Heart left ventricle (tissue), 16 donors: ENCODE results near the gene ZDHHC20. TPM values are rescaled to one million over a fixed set of nuclear protein-coding genes. Genes with fewer than 3 reads are reported as not detected.

ENCODE experiments used
- ATAC-seq, 4 donors: fragments of 200-7000 bp; cut with Tn5 transposase; one replicate each; pipeline ENCODE4 v1.9.1; 2020 to 2022; ENCODE audit warnings: moderate library complexity in 4 of 4, mild to moderate bottlenecking in 3 of 4, moderate number of reproducible peaks in 1 of 4
- DNase-seq, 5 donors: peaks; one replicate each; pipeline ENCODE4 v3.0.0-alpha.2; 2020
- H3K27ac ChIP-seq, 12 donors: fragments of 200-600 bp; sonication (generic) in 4 of 12; one replicate each; pipeline versions ENCODE4 v1.5.0 to v1.8.0; 2016 to 2022; ENCODE audit warnings: mild to moderate bottlenecking in 2 of 12
- H3K27me3 ChIP-seq, 9 donors: fragments of 200-600 bp; sonication (generic) in 2 of 9; one replicate each; pipeline versions ENCODE4 v1.5.1 to v1.8.0; 2016 to 2022; ENCODE audit warnings: mild to moderate bottlenecking in 3 of 9
- H3K36me3 ChIP-seq, 9 donors: fragments of 200-600 bp; sonication (generic) in 2 of 9; one replicate each; pipeline versions ENCODE4 v1.5.0 to v1.8.0; 2018 to 2022; ENCODE audit warnings: mild to moderate bottlenecking in 2 of 9
- H3K4me1 ChIP-seq, 12 donors: fragments of 200-600 bp; sonication (generic) in 4 of 12; one replicate each; pipeline versions ENCODE4 v1.5.0 to v1.8.0; 2016 to 2022; ENCODE audit warnings: mild to moderate bottlenecking in 3 of 12
- H3K4me3 ChIP-seq, 12 donors: fragments of 200-600 bp; sonication (generic) in 4 of 12; one replicate each; pipeline versions ENCODE4 v1.5.0 to v1.8.0; 2017 to 2022; ENCODE audit warnings: mild to moderate bottlenecking in 9 of 12, moderate library complexity in 4 of 12
- H3K9me3 ChIP-seq, 12 donors: fragments of 200-600 bp; sonication (generic) in 4 of 12; one replicate each; pipeline versions ENCODE4 v1.5.0 to v1.8.0; 2016 to 2022; ENCODE audit warnings: mild to moderate bottlenecking in 1 of 12
- CTCF ChIP-seq, 12 donors: fragments of 200-600 bp; sonication (generic) in 4 of 12; IDR thresholded peaks; one replicate each; pipeline versions ENCODE4 v1.5.0 to v1.8.0; 2018 to 2022; ENCODE audit warnings: antibody characterized with exemption in 12 of 12, mild to moderate bottlenecking in 5 of 12
- POLR2A ChIP-seq, 2 donors: fragments of 450-650 bp; IDR thresholded peaks; one replicate each; pipeline ENCODE4 v1.6.1; 2017; ENCODE audit warnings: antibody characterized with exemption in 2 of 2, mild to moderate bottlenecking in 2 of 2, moderate library complexity in 2 of 2
- WGBS, 4 donors: extraction: QIAGEN DNeasy Blood & Tissue Kit in 2 of 4; methylation state at CpG; one replicate each; pipeline versions ENCODE4 v1.1.5 to v1.1.7; 2013 to 2018; 5-methylcytosine and 5-hydroxymethylcytosine counted together
- intact Hi-C, 10 donors: fragments of 100-400 bp; cut with DNase I; formaldehyde crosslinking; loops; one replicate each; pipeline versions ENCODE4 v1.11.1 to v1.14.2; 2022
- polyA plus RNA-seq, 2 donors: library from polyadenylated mRNA; stranded (reverse); fragments of 200-250 nt; gene quantifications; one replicate each; pipeline ENCODE4 v1.2.3, GENCODE V29; 2013
- total RNA-seq, 9 donors: library from RNA; depleted of rRNA in 2 of 9; stranded (reverse); fragments of >200 nt in 2 of 9; fragmentation: NEBNext Ultra II Directional in 3 of 9; extraction: Animal tissue kit (Norgen Biotek cat#: 25700) in 3 of 9; gene quantifications; one replicate each; pipeline versions ENCODE4 v1.1.0 to v1.2.4, GENCODE V29; 2016 to 2023
- donor health status: ischemic (EF 13 %, LVEDD 7.1; RV severe dilation, severe dysfunction).
- donor health status: healthy with polysubstance abuse.
- donor health status: DM: no; HTN: yes; CAD: no.
- donor health status: DM: no; HTN: no; CAD: no.
- donor health status: ischemic (EF 25% LVEDD 6.9; RV normal size, moderate dysfunction).
- donor health status: ischemic (EF 25% LVEDD 5.7; RV mildly dilated, moderate dysfunction).
- donor health status: healthy.
- donor health status: DM: yes; HTN: yes; CAD: no.
- donor health status: ischemic (EF 35%, LVEDD 5.7; RV mildly dilated, moderate dysfunction).
- donor health status: nonischemic (EF 11% LVEDD 7.7; RV severe dilation, severe dysfunction).
- donor health status: DM: yes; HTN: yes; CAD: no.
- donor health status: PGD.
- donor health status: ischemic (EF 29% LVEDD 5.4; RV normal size, mild dysfunction).
- donor health status: nonischemic (EF 23%, LVEDD 6.1; RV moderate dilation, normal function).

The ZDHHC20 gene
- total and polyA plus RNA-seq, 11 donors, result 6.2 to 36.4 (median 16.8) TPM

DNA sequence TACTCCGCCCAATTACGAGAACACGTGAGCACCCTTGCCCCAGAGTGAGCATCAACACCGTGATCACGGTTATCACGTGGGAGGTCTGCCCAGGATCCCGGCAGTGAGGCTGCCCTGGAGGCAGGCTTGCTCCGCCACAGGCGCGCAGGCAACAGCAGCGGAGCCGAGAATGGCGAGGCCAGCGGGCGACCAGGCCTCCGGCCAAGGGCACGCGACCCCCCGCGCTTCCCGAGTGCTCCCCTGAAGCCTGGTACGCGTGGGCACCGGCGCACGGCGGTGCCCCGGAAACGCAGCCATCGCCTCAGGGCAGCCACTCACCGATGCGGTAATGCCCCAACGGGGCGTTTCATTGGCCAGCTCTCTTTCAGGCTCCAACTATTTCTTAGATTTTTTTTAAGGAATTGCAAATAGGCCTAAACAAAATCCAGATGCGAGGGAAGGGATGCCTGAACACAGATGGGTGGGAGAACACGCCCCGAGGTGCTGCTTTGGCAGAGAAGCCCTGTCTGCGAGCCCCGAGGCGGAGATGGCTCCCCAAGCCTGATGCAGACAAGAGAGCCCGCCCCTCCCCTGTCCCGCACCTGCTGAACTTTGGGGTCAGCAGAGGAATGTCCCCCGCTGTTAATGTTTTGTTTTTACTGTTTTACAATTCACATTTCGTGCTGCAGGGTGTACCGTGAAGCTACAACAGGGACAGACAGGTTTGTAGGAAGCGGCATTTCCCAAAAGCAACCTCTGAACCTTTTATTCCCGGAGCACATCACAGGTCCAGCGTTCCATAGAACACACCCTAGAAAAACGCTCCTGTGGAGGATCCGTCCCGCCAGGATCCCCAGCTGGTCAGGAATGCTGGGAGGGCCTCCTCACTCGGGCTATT, 132.7 kb downstream of the ZDHHC20 start:
- Histone ChIP-seq H3K27me3 (no peaks in the 10 kb centered on the region), H3K4me3 (peak overlapping the region in 11 of 12 donors; percentile 26 to 64 (median 49)), H3K4me1 (peaks cover 0 to 22% (median 0%) of the 10 kb centered on the region in 12 donors), H3K27ac (peak overlapping the region in 2 of 12 donors; percentile 2 to 11), H3K36me3 (peaks cover 0 to 2% (median 0%) of the 10 kb centered on the region in 9 donors), H3K9me3 (no peaks in the 10 kb centered on the region)
- intact Hi-C loops, result no loop called here
- DNase-seq (peak in 1 of 5 donors; percentile 24), ATAC-seq (peak in 2 of 4 donors; percentile 61 to 84)
- no peak for TF ChIP-seq POLR2A (IDR thresholded peaks at IDR 0.05)
- TF ChIP-seq CTCF (IDR thresholded peaks at IDR 0.05), result no peak
- WGBS, 4 donors, result 16 to 23% (median 21%) methylated on average over 36 to 52 of the region's 52 CpGs

DNA sequence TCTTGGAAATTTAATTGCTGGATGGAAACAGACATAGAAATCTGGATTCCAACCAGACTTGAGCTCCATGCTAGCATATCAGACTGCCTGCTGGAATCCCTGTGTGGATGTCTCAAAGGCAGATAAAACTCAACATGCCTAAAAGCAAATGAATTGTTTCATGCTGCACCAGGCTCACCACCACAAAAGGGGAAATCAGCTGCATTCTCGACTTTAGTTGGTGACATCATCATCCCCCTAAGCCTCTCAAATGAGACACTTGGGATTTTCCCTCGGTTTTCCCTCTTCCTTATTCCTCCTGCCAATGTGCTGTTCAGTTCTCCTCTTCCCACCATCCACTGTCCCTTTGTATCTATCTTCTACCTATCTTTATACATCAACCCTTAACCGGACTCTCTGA, 134.3 kb downstream of the ZDHHC20 start:
- DNase-seq (no peak), ATAC-seq (no peak)
- H3K27ac ChIP-seq, result no peak overlapping the region
- WGBS, 4 donors, result 53 to 65% (median 54%) methylated on average over 3 of the region's 3 CpGs
- no peaks in the 10 kb centered on the region for H3K27me3 ChIP-seq
- no peak overlapping the region for H3K4me3 ChIP-seq
- peaks cover 0 to 19% (median 0%) of the 10 kb centered on the region in 12 donors for H3K4me1 ChIP-seq
- intact Hi-C loops, result no loop called here
- H3K9me3 ChIP-seq, result no peaks in the 10 kb centered on the region
- TF ChIP-seq POLR2A (IDR thresholded peaks at IDR 0.05) (no peak), CTCF (IDR thresholded peaks at IDR 0.05) (no peak)
- peaks cover 0 to 2% (median 0%) of the 10 kb centered on the region in 9 donors for H3K36me3 ChIP-seq

- H3K9me3 ChIP-seq, result no peaks in the 10 kb centered on the region
- H3K4me1 ChIP-seq, result peaks cover 0 to 19% (median 0%) of the 10 kb centered on the region in 12 donors
- H3K4me3 ChIP-seq, result no peak overlapping the region
- DNase-seq (no peak), ATAC-seq (no peak)
- intact Hi-C loops, result no loop called here
- TF ChIP-seq CTCF (IDR thresholded peaks at IDR 0.05) (no peak), POLR2A (IDR thresholded peaks at IDR 0.05) (no peak)
- 1 to 95% (median 75%) methylated on average over 3 of the region's 3 CpGs for WGBS, 4 donors
- peaks cover 0 to 2% (median 0%) of the 10 kb centered on the region in 9 donors for H3K36me3 ChIP-seq
- H3K27ac ChIP-seq, result no peak overlapping the region
- no peaks in the 10 kb centered on the region for H3K27me3 ChIP-seq
Measured at GRCh38 chr13:21322988-21323387, 136.1 kb downstream of the ZDHHC20 start.

Other genes starting within 250 kb of the ZDHHC20 start
- gene MICU2, start 144.9 kb upstream of the ZDHHC20 start, total RNA-seq, result 100 to 1,000 TPM in 2 of 9 donors, 10 to 100 TPM in 7; 50.4 to 144 (median 59.8) TPM
- 10 to 100 TPM; 50.4 to 68.1 TPM for gene MICU2, start 144.9 kb upstream of the ZDHHC20 start, polyA plus RNA-seq
- 10 to 100 TPM in 4 of 9 donors, 1 to 10 TPM in 5; 1.9 to 12.5 (median 8.3) TPM for gene FGF9, start 211.8 kb upstream of the ZDHHC20 start, total RNA-seq
- gene FGF9, start 211.8 kb upstream of the ZDHHC20 start, polyA plus RNA-seq, result 1 to 10 TPM; 1.7 to 3.6 TPM